HG03280 (cell line): Measurements from ENCODE around the gene ZNF267.
"Not testable (repeated sequence)": the region's sequence is repeated elsewhere in the genome, so short reads cannot be mapped to it uniquely, and the experiment has no call there.

Experiments used
- ATAC-seq: cut with Tn5 transposase; IDR thresholded peaks from one replicate; pipeline ENCODE4 v1.9.1; 2021; ENCODE audit warnings: mild to moderate bottlenecking, moderate library complexity; ENCODE audit not compliant: unreplicated experiment

The ZNF267 gene

DNA sequence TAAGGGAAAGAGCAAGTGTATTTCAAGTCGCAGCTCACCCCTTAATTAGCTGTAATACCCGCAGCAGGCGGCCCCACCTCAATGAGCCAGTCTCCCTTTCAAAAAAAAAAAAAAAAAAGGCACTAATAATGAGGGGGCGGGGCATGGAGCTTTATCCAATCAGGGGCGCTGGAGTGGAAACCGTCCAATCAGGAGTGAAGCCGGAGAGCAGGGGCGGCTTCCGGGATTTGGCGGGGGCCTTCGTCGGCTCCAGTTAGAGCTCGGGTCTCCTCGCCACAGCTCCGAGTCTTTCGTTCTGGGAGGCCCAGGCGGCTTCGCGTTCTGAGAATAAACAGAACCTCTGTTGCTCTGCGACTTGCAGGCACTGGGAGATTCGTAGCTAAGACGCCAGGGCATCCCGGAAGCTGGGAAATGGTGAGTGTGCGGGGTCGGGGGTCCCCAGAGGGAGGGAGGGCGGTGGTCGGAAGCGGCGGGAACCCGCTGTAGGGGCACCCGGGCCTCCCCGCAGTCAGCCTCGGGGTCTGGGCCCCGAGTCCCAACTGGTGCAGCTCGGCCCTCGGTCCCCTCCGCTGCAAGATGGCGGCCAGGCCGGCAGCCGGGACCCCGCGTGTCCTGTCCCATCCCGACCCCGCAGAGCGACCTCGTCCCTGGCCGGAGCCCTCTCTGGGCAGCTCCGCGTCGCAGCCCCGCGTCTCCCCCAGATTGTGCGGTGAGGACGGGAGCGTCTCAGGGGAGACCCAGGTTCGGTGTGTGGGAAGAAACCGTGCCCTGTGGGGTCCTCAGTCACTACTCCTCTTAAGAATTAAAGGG lies at the start of gene ZNF267:
Gene ZNF267 (plus strand): TSS at position 252 of the 810 bp plus-strand sequence. CDS start 160 bp downstream, at position 412.
- peak; percentile 66 for ATAC-seq

DNA sequence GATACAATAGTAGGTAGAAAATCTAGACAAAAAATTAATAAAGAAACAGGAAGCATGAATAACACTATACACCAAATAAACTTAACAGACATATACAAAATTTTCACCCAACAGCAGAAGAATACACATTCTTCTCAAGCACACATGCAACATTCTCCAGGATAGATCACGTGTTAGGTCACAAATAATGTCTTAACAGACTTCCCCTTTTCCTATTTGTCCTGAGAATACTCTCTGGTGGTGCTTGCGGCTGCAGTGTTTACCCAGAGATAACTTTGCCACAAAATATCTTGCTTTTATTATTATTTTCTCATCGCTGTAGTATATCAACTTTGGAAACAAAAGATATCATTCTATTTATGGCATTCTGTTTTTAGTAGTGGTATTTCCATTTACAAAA lies 40.6 kb upstream of the ZNF267 start:
- no peak for ATAC-seq

DNA sequence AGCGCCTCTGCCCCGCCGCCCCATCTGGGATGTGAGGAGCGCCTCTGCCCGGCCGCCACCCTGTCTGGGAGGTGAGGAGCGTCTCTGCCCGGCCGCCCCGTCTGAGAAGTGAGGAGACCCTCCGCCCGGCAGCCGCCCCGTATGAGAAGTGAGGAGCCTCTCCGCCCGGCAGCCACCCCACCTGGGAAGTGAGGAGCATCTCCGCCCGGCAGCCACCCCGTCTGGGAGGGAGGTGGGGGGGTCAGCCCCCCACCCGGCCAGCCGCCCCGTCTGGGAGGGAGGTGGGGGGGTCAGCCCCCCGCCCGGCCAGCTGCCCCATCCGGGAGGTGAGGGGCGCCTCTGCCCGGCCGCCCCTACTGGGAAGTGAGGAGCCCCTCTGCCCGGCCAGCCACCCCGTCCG lies 37.2 kb upstream of the ZNF267 start:
- not testable (repeated sequence) for ATAC-seq

DNA sequence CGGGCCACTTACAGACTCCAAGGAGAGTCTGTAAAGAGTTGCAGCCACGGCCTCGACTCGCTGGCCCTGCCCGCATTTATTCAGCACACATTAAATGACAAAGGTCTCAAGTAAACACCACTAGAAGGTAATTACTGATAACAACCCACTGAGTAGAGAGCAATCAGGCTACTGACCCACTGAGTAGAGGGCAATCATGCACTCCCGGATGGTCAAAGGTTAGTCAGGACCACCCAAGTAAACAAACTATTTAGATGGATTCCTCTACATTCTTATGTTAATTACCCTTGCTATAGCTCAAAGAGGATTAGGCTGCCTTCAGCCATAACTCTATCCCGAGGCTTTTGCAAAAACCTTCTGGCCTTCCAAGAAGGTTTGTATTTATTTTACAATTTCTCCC lies 30.7 kb upstream of the ZNF267 start:
- ATAC-seq, result no peak

- not testable (repeated sequence) for ATAC-seq
Measured at GRCh38 chr16:31848572-31848971, 25.0 kb upstream of the ZNF267 start.

GRCh38 chr16:31853291-31853690 lies 20.3 kb upstream of the ZNF267 start:
- no peak for ATAC-seq

DNA sequence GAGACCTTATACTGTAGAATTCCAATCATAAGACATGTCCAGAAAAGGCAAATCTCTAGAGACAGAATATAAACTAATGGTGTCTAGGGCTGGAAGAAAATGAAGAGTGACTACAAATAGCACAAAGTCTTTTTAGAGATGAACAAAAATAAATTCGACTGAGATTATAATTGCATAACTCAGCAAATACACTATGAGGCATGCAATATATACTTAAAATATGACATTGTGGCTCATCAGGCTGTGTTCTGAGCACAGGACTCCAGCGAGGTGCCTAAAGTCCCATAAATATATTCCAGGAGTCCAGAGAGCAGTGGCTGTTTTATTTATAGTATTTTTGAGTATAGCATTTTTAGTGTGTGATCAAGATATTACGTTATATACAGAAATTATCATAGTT lies 13.1 kb upstream of the ZNF267 start:
- no peak for ATAC-seq

DNA sequence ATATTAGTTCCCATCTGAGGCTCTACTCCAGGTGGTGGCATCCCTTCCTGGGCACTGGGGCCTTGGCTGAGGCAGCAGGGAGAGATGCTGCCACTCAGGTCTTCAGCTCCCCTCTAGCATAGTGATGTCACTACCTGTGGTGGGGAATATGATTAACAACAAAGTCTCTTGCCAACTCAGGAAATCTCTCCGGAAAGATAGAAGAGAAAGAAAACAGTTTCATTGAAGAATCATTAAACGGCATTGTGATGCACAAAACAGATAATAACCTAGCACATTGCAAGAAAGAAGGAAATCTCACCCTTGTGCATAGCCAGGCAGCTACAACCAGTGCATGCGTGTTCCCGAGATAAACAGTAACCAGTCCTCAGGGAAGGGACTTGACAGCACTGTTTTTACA lies 12.2 kb upstream of the ZNF267 start:
- ATAC-seq, result no peak

DNA sequence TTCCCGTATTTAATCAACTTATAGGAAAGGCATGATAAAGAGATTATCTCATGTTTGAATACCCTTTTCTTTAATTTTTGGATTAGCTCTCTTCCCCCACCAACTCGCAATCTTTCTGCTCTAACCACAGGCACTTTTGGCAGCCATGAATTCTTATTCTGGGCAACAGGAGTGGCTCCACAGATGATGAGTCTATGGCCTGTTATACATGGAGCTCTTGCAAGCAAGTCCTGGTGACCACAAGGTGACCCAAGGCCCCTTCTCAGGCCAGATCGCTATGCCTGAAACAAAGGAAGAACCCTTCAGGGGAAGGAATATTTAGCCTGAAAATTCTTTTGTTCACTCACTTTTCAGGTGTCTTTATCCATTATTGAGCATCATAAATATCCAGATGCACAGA lies 10.8 kb upstream of the ZNF267 start:
- no peak for ATAC-seq

DNA sequence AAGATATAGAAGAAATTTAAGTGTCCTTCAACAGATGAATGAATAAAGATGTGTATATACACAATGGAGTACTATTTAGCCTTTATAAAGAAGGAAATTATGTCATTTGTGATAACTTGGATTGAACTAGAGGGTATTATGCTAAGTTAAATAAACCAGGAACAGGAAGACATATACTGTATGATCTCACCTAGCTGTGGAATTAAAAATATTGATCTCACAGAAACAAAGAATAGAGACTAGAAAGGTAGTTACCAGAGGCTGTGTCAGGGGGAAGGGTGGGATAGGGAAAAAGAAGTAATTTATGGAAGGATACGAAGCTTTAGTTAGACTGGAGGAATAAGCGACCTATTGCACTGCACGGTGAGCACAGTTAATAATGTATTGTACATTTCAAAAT lies 5.4 kb upstream of the ZNF267 start:
- ATAC-seq, result no peak

DNA sequence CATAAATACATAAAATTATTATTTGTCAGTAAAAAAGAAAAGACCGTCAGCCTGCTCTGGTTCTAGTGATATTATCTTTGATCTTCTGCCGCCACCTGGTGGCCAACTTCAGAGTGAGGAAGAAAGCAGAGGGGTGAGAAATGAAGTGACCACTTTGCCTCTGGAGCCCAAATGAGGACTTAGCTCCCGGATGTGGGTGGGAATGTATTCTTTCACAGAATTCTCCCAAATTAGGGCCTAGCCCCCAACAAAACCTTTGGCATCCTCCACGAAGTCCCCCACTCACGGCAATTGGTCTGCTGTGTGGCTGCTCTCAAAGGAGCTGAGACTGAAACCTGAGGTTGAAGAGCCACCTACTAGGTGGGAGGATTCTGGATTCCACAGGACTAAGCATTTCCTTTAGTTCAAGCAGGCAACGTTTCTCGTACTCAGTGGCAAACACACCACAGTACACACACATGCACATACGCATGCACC lies 4.9 kb upstream of the ZNF267 start:
- peak; percentile 43 for ATAC-seq

GRCh38 chr16:31869511-31870201 lies 4.0 kb upstream of the ZNF267 start:
- peak; percentile 40 for ATAC-seq

- ATAC-seq, result no peak
Measured at GRCh38 chr16:31870809-31871208, 2.8 kb upstream of the ZNF267 start.

- ATAC-seq, result no peak
Measured at GRCh38 chr16:31871510-31871909, 2.1 kb upstream of the ZNF267 start.

DNA sequence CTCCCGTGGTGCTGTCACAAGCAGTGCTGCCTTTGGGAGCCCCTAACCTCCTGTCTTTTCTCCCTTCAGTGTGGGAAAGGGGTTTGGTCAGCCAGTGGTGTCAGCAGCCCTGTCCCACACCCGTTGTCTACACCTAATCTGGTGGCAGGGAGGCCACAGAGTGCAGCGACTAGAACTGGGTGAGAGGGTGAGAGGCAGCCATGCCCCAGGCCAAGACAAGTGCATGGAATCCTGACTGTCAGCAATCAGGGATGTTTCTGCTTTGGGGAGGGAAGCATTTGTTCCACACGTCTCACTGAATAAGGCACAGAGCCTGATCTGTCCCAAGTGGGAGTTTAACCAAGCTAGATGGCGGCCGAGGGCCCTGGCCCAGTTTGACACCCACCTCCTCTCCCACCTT lies 1.4 kb upstream of the ZNF267 start:
- ATAC-seq, result no peak

GRCh38 chr16:31874366-31875111 lies 932 bp downstream of the ZNF267 start:
- ATAC-seq, result no peak

DNA sequence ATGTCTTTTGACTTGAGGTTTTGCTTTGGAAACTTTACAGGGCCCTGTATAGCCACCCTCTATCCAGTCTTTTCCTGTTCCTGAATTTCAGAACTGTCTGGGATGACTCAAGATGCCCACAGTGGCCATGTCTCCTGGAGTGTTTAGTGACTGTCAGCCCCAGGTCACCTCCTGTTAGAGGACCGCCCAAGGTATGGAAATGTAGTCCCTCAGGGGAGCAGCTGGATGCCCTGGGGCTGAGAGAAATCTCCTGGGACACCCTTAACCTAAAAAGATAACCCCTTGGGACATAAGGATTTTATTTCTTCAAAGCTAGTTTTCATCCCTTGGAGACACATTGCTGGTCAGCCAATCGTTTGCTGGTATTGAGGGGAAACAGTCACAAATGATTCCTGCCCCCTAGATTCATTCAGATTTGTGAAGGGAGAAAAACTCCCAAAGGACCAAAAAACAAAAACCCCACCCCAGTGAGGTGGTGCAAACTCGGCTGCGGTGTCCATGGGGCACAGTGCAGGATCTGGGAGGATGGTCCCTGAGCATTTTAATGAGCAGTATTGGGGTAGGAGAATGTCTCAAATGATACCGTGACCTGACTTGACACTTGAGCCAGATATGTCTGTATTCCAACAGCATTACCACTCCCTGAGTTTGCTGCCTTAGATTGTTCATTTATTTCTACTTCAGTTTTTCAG lies 1.7 kb downstream of the ZNF267 start:
- ATAC-seq, result no peak

- no peak for ATAC-seq
Measured at GRCh38 chr16:31875928-31876547, 2.4 kb downstream of the ZNF267 start.

DNA sequence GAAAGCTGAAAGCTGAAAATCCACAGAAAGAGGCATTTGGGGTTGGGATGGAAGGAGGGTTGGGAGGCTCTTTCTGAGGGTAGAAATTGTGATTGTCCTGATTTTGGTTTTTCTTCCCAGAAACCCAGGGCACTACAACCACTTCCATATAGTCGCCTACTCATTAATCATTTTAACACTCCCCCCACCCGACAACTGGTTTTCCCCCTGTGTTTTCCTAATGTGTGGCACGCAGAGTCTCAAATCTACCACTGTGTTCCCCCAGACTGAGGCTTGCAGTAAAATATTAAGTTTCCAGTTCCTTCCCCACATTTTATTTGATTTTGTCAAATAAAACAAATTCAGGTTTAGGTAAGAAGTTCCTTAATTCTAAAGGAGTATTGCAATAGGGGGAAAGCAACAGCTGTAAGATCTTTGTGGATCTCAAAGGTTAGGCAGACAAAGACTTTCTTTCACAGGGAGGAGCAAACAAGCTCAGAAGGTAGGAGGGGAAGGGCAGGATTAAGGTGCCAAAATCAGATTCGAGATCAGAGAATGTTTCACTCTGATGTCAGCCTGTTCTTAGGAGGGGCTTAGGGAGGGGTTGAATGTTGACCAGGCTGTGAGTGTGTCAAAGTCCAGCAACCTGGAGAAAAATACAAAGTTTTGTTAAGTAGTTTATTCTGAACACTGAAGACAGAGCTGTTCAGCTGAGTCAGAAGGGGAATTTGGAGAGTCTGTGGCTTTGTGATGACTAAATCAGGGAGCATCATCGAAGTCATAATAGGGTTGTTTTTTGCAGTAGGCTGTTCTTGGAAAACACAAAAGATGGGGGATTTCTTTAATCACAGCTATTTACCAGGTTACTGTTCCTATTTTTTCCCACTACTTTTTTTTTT lies 3.6 kb downstream of the ZNF267 start:
- peak; percentile 34 for ATAC-seq
